GM19043 (cell line): ENCODE data around the gene OR1F1.
A peak's percentile ranks its signal among the peaks of the same experiment; 100 is the strongest.
"Not testable (repeated sequence)": the region's sequence is repeated elsewhere in the genome, so short reads cannot be mapped to it uniquely, and the experiment has no call there.

Source experiments
- ATAC-seq: cut with Tn5 transposase; IDR thresholded peaks from one replicate; pipeline ENCODE4 v1.9.1; 2021; ENCODE audit warnings: low read depth; ENCODE audit not compliant: unreplicated experiment

OR1F1 gene

GRCh38 chr16:3150346-3151218 lies 37.4 kb upstream of the OR1F1 start:
- ATAC-seq = peak; percentile 69

GRCh38 chr16:3152027-3152276 lies 36.1 kb upstream of the OR1F1 start:
- ATAC-seq = no peak

GRCh38 chr16:3152277-3152990 lies 35.6 kb upstream of the OR1F1 start:
- no peak for ATAC-seq

GRCh38 chr16:3152991-3153368 lies 35.0 kb upstream of the OR1F1 start:
- ATAC-seq = no peak

- no peak for ATAC-seq
Observed at GRCh38 chr16:3155181-3155580, 32.8 kb upstream of the OR1F1 start.

- ATAC-seq = no peak
Observed at GRCh38 chr16:3155972-3156371, 32.0 kb upstream of the OR1F1 start.

GRCh38 chr16:3157229-3158025 lies 30.6 kb upstream of the OR1F1 start:
- no peak for ATAC-seq

GRCh38 chr16:3158026-3158509 lies 29.9 kb upstream of the OR1F1 start:
- no peak for ATAC-seq

- no peak for ATAC-seq
Observed at GRCh38 chr16:3158510-3159314, 29.3 kb upstream of the OR1F1 start.

- no peak for ATAC-seq
Observed at GRCh38 chr16:3161235-3162018, 26.6 kb upstream of the OR1F1 start.

GRCh38 chr16:3164121-3164991 lies 23.6 kb upstream of the OR1F1 start:
- no peak for ATAC-seq

- no peak for ATAC-seq
Observed at GRCh38 chr16:3165111-3165822, 22.7 kb upstream of the OR1F1 start.

- ATAC-seq = no peak
Observed at GRCh38 chr16:3166505-3166886, 21.5 kb upstream of the OR1F1 start.

- ATAC-seq = not testable (repeated sequence)
Observed at GRCh38 chr16:3168729-3169128, 19.3 kb upstream of the OR1F1 start.

GRCh38 chr16:3170440-3171180 lies 17.4 kb upstream of the OR1F1 start:
- ATAC-seq = no peak

- ATAC-seq = no peak
Observed at GRCh38 chr16:3171181-3171854, 16.7 kb upstream of the OR1F1 start.
